ENCODE results near the gene ZNF569.

- TF ChIP-seq, protein P1, sequence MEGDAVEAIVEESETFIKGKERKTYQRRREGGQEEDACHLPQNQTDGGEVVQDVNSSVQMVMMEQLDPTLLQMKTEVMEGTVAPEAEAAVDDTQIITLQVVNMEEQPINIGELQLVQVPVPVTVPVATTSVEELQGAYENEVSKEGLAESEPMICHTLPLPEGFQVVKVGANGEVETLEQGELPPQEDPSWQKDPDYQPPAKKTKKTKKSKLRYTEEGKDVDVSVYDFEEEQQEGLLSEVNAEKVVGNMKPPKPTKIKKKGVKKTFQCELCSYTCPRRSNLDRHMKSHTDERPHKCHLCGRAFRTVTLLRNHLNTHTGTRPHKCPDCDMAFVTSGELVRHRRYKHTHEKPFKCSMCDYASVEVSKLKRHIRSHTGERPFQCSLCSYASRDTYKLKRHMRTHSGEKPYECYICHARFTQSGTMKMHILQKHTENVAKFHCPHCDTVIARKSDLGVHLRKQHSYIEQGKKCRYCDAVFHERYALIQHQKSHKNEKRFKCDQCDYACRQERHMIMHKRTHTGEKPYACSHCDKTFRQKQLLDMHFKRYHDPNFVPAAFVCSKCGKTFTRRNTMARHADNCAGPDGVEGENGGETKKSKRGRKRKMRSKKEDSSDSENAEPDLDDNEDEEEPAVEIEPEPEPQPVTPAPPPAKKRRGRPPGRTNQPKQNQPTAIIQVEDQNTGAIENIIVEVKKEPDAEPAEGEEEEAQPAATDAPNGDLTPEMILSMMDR (optimal IDR thresholded peaks at IDR 0.05 in 1 of 3, IDR thresholded peaks at IDR 0.05 in 1 of 3, conservative IDR thresholded peaks at IDR 0.05 in 1 of 3; ENCODE audit: extremely low read depth in 1 of 3, insufficient read depth in 2 of 3, low read length in 3 of 3): no peak
- TF ChIP-seq EZH2 (IDR thresholded peaks at IDR 0.05; ENCODE audit: low read length): no peak
These were observed 14.6 kb downstream of the ZNF569 start for GRCh38 chr19:37452500-37453245.

All from keratinocyte (primary cell).